ENCODE measurements around the gene KIR2DL4.

DNA sequence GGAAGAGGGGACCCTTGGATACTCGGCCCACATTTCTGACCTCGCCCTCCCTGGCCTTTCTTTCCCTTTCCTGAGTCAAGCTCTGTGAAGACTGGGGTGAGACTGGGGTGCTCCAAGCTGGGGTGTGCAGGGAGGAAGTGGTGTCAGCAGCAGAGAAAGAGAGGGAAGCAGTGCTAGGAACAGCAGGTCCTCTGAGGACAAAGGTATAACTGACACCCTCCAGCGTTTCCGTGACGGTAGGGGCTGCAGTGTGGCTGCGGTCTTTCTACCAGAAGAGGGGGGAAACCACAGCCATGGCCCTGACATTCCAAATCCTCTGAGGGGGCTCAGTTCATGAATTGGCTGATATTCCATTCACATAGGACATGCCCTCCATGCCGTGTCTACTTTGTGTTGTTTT lies 47.9 kb downstream of the KIR2DL4 start:
- TF ChIP-seq, protein P1, sequence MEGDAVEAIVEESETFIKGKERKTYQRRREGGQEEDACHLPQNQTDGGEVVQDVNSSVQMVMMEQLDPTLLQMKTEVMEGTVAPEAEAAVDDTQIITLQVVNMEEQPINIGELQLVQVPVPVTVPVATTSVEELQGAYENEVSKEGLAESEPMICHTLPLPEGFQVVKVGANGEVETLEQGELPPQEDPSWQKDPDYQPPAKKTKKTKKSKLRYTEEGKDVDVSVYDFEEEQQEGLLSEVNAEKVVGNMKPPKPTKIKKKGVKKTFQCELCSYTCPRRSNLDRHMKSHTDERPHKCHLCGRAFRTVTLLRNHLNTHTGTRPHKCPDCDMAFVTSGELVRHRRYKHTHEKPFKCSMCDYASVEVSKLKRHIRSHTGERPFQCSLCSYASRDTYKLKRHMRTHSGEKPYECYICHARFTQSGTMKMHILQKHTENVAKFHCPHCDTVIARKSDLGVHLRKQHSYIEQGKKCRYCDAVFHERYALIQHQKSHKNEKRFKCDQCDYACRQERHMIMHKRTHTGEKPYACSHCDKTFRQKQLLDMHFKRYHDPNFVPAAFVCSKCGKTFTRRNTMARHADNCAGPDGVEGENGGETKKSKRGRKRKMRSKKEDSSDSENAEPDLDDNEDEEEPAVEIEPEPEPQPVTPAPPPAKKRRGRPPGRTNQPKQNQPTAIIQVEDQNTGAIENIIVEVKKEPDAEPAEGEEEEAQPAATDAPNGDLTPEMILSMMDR (IDR thresholded peaks at IDR 0.05), result no peak
- no peak for TF ChIP-seq POLR2A (IDR thresholded peaks at IDR 0.05)
